ENCODE results near the gene UMODL1.

DNA sequence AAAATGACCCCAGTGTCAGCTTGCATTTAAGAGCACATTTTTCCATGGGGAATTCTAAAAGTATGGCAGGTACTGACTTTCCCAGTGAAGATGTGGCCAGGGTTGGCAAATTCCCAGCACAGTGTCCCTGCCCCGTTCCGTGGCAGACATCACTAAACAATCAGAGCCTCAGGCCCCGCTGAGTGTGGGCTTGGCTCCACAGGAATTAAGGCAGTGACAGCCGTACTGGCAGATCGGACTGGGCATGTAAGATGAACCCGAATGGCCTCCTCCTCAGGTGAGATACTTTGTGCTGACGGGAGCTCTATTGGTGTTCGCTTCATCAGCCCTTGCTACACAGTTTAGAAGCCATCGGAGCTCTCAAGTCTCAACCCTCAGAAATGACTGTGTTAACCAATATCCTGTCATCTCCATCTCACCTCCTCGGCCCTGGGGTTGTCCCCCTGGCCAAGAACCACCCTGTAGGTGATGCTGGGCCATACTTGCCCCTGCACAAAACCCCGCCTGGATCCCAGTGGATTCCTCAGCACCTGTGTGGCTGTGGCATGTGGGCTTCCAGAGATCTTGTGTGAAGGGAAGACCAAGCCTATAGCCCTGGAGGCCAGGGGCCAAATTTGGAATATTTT is 118.9 kb downstream of the UMODL1 start:
- TF ChIP-seq NCOR1 (IDR thresholded peaks at IDR 0.05; ENCODE audit: borderline replicate concordance, low read length) (no peak), GTF2F1 (IDR thresholded peaks at IDR 0.05; ENCODE audit: low read length) (no peak), SYNCRIP (IDR thresholded peaks at IDR 0.05; ENCODE audit: insufficient read depth, low read depth, low read length) (no peak), BRCA1 (CRISPR knock-in tag; IDR thresholded peaks at IDR 0.05) (no peak), TCF7 (IDR thresholded peaks at IDR 0.05; ENCODE audit: low read depth) (no peak), SIN3A (IDR thresholded peaks at IDR 0.05; ENCODE audit: borderline replicate concordance, low read depth, low read length) (no peak), NKX3-1 (CRISPR knock-in tag; IDR thresholded peaks at IDR 0.05) (no peak), LCORL (IDR thresholded peaks at IDR 0.05) (no peak), LCORL (CRISPR knock-in tag; IDR thresholded peaks at IDR 0.05) (no peak), GABPB1 (CRISPR knock-in tag; IDR thresholded peaks at IDR 0.05) (no peak), ZNF570 (CRISPR knock-in tag; IDR thresholded peaks at IDR 0.05; ENCODE audit: borderline replicate concordance) (no peak), MTF1 (CRISPR knock-in tag; IDR thresholded peaks at IDR 0.05) (no peak)
- TF ChIP-seq, protein P1, sequence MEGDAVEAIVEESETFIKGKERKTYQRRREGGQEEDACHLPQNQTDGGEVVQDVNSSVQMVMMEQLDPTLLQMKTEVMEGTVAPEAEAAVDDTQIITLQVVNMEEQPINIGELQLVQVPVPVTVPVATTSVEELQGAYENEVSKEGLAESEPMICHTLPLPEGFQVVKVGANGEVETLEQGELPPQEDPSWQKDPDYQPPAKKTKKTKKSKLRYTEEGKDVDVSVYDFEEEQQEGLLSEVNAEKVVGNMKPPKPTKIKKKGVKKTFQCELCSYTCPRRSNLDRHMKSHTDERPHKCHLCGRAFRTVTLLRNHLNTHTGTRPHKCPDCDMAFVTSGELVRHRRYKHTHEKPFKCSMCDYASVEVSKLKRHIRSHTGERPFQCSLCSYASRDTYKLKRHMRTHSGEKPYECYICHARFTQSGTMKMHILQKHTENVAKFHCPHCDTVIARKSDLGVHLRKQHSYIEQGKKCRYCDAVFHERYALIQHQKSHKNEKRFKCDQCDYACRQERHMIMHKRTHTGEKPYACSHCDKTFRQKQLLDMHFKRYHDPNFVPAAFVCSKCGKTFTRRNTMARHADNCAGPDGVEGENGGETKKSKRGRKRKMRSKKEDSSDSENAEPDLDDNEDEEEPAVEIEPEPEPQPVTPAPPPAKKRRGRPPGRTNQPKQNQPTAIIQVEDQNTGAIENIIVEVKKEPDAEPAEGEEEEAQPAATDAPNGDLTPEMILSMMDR (CRISPR knock-in tag; IDR thresholded peaks at IDR 0.05), result no peak
- TF ChIP-seq, protein P2, sequence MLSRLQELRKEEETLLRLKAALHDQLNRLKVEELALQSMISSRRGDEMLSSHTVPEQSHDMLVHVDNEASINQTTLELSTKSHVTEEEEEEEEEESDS (CRISPR knock-in tag; IDR thresholded peaks at IDR 0.05; ENCODE audit: borderline replicate concordance), result no peak
